ENCODE measurements around the gene ARHGAP28.

Gene ARHGAP28

GRCh38 chr18:6874315-6874714 lies 144.8 kb downstream of the ARHGAP28 start:
- no peak for DNase-seq (ENCODE audit: low read depth)

- DNase-seq (ENCODE audit: low read depth): no peak
These were observed 146.2 kb downstream of the ARHGAP28 start for GRCh38 chr18:6875749-6876148.

- no peak for DNase-seq (ENCODE audit: low read depth)
These were observed 147.1 kb downstream of the ARHGAP28 start for GRCh38 chr18:6876641-6877041.

- DNase-seq (ENCODE audit: low read depth): no peak
These were observed 147.8 kb downstream of the ARHGAP28 start for GRCh38 chr18:6877288-6877687.

GRCh38 chr18:6878556-6879297 lies 149.2 kb downstream of the ARHGAP28 start:
- no peak for DNase-seq (ENCODE audit: low read depth)

- no peak for DNase-seq (ENCODE audit: low read depth)
These were observed 150.1 kb downstream of the ARHGAP28 start for GRCh38 chr18:6879508-6880195.

- DNase-seq (ENCODE audit: low read depth): peak; percentile 58
These were observed 151.7 kb downstream of the ARHGAP28 start for GRCh38 chr18:6881034-6881820.

GRCh38 chr18:6882401-6882800 lies 152.9 kb downstream of the ARHGAP28 start:
- DNase-seq (ENCODE audit: low read depth): no peak

GRCh38 chr18:6885006-6885481 lies 155.5 kb downstream of the ARHGAP28 start:
- no peak for DNase-seq (ENCODE audit: low read depth)

- no peak for DNase-seq (ENCODE audit: low read depth)
These were observed 156.7 kb downstream of the ARHGAP28 start for GRCh38 chr18:6885992-6886796.

GRCh38 chr18:6886797-6887330 lies 157.3 kb downstream of the ARHGAP28 start:
- no peak for DNase-seq (ENCODE audit: low read depth)

GRCh38 chr18:6891788-6892187 lies 162.3 kb downstream of the ARHGAP28 start:
- DNase-seq (ENCODE audit: low read depth): no peak

- no peak for DNase-seq (ENCODE audit: low read depth)
These were observed 171.9 kb downstream of the ARHGAP28 start for GRCh38 chr18:6901286-6901926.

GRCh38 chr18:6917072-6917471 lies 187.6 kb downstream of the ARHGAP28 start:
- DNase-seq (ENCODE audit: low read depth): no peak

- DNase-seq (ENCODE audit: low read depth): peak; percentile 28
These were observed 190.8 kb downstream of the ARHGAP28 start for GRCh38 chr18:6920099-6920955.

GRCh38 chr18:6921571-6921970 lies 192.1 kb downstream of the ARHGAP28 start:
- no peak for DNase-seq (ENCODE audit: low read depth)

GRCh38 chr18:6923220-6923619 lies 193.7 kb downstream of the ARHGAP28 start:
- no peak for DNase-seq (ENCODE audit: low read depth)

- DNase-seq (ENCODE audit: low read depth): no peak
These were observed 197.6 kb downstream of the ARHGAP28 start for GRCh38 chr18:6927153-6927552.

- no peak for DNase-seq (ENCODE audit: low read depth)
These were observed 198.8 kb downstream of the ARHGAP28 start for GRCh38 chr18:6928359-6928758.

Data from GM04504 (cell line).